Activated T-cell treated with anti-CD3 and anti-CD28 coated beads, Interleukin-2, amount 50 U/mL, for 1 hour (primary cell): Measurements from ENCODE around the gene SLC10A6.

Source experiments
- DNase-seq: peaks from one replicate; pipeline ENCODE4 v3.0.0-alpha.2; 2020

The SLC10A6 gene

DNA sequence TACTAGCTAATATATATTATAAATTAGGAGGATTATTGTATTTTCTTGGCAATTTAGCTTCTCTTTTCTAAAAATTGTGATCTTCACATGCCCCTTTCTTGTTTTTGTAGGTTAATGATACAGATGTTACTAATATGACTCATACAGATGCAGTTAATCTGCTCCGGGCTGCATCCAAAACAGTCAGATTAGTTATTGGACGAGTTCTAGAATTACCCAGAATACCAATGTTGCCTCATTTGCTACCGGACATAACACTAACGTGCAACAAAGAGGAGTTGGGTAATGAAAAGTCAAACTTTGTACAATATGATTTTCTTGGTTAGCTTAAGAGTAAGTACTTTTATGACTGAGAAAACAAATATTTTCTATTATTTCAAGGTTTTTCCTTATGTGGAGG, 74.1 kb downstream of the SLC10A6 start:
- DNase-seq = no peak
